Measurements from ENCODE around the gene ROPN1. TPM values are rescaled to one million over a fixed set of nuclear protein-coding genes. Genes with fewer than 3 reads are reported as not detected.
"Not testable (repeated sequence)": the region's sequence is repeated elsewhere in the genome, so short reads cannot be mapped to it uniquely, and the experiment has no call there.

ROPN1 gene
- not detected for total RNA-seq
- long read RNA-seq = 0 reads

GRCh38 chr3:123991730-123992588 lies at the start of gene ROPN1:
Gene ROPN1 (minus strand): TSS chr3:123992124. CDS start chr3:123980481, 11,643 bp downstream.
- not testable (repeated sequence) for DNase-seq (ENCODE audit: low spot score)

- no peak for DNase-seq (ENCODE audit: low spot score)
Observed at GRCh38 chr3:124041553-124041952, 49.6 kb upstream of the ROPN1 start.

GRCh38 chr3:124037326-124037725 lies 45.4 kb upstream of the ROPN1 start:
- no peak for DNase-seq (ENCODE audit: low spot score)

- DNase-seq (ENCODE audit: low spot score) = not testable (repeated sequence)
Observed at GRCh38 chr3:124036214-124036613, 44.3 kb upstream of the ROPN1 start.

- no peak for DNase-seq (ENCODE audit: low spot score)
Observed at GRCh38 chr3:124035463-124036121, 43.7 kb upstream of the ROPN1 start.

GRCh38 chr3:124034844-124035152 lies 42.9 kb upstream of the ROPN1 start:
- DNase-seq (ENCODE audit: low spot score) = no peak

GRCh38 chr3:124034016-124034843 lies 42.3 kb upstream of the ROPN1 start:
- DNase-seq (ENCODE audit: low spot score) = peak; percentile 88

GRCh38 chr3:124033360-124034015 lies 41.6 kb upstream of the ROPN1 start, which contains the start of gene KALRN:
Gene KALRN (plus strand): TSS chr3:124033369.
- no peak for DNase-seq (ENCODE audit: low spot score)

- peak; percentile 93 for DNase-seq (ENCODE audit: low spot score)
Observed at GRCh38 chr3:124032881-124033359, 41.0 kb upstream of the ROPN1 start.

- DNase-seq (ENCODE audit: low spot score) = no peak
Observed at GRCh38 chr3:124032311-124032880, 40.5 kb upstream of the ROPN1 start.

GRCh38 chr3:124026516-124026915 lies 34.6 kb upstream of the ROPN1 start:
- no peak for DNase-seq (ENCODE audit: low spot score)

- DNase-seq (ENCODE audit: low spot score) = not testable (repeated sequence)
Observed at GRCh38 chr3:124023531-124023930, 31.6 kb upstream of the ROPN1 start.

GRCh38 chr3:124019291-124019690 lies 27.4 kb upstream of the ROPN1 start:
- no peak for DNase-seq (ENCODE audit: low spot score)

GRCh38 chr3:124017502-124017901 lies 25.6 kb upstream of the ROPN1 start:
- DNase-seq (ENCODE audit: low spot score) = not testable (repeated sequence)

GRCh38 chr3:124016483-124016882 lies 24.6 kb upstream of the ROPN1 start:
- DNase-seq (ENCODE audit: low spot score) = not testable (repeated sequence)

GRCh38 chr3:124014366-124014942 lies 22.5 kb upstream of the ROPN1 start:
- no peak for DNase-seq (ENCODE audit: low spot score)

- not testable (repeated sequence) for DNase-seq (ENCODE audit: low spot score)
Observed at GRCh38 chr3:124008321-124008720, 16.4 kb upstream of the ROPN1 start.

GRCh38 chr3:124007186-124007585 lies 15.3 kb upstream of the ROPN1 start:
- no peak for DNase-seq (ENCODE audit: low spot score)

- not testable (repeated sequence) for DNase-seq (ENCODE audit: low spot score)
Observed at GRCh38 chr3:124002405-124003079, 10.6 kb upstream of the ROPN1 start.

GRCh38 chr3:124001366-124001765 lies 9.4 kb upstream of the ROPN1 start:
- DNase-seq (ENCODE audit: low spot score) = not testable (repeated sequence)
